Caco-2 (cell line): ENCODE measurements around the gene KIF19. TPM values are rescaled to one million over a fixed set of nuclear protein-coding genes. Genes with fewer than 3 reads are reported as not detected.

Source experiments
- BruUV-seq: library from RNA; stranded (reverse); fragments of 400-500 nt; replicated peaks from 2 replicates; lab custom pipeline; 2021; lab: Mats Ljungman, UMichigan
- CTCF ChIA-PET: fragments of 300-600 bp; sonication (Branson Sonifier 250); formaldehyde crosslinking; loops from one replicate; lab custom pipeline; 2022; ENCODE audit warnings: antibody characterized with exemption; lab: Charles Lee
- POLR2A ChIA-PET: fragments of 300-600 bp; sonication (Branson Sonifier 250); formaldehyde crosslinking; loops from one replicate; lab custom pipeline; 2022; ENCODE audit warnings: antibody characterized with exemption; lab: Charles Lee
- DNase-seq, 2 experiments: peaks; one replicate each; pipeline versions ENCODE4 v3.0.0 to v3.0.0-alpha.2; 2020 to 2022
- H3K27me3 ChIP-seq: replicated peaks from 2 replicates; pipeline ENCODE4 v1.6.0; 2011; ENCODE audit warnings: low read length; ENCODE audit not compliant: control insufficient read depth, insufficient read depth
- H3K36me3 ChIP-seq: 2 replicates; pipeline ENCODE4 v1.5.1; 2011; ENCODE audit warnings: low read length; ENCODE audit not compliant: control insufficient read depth, insufficient read depth
- H3K4me1 ChIP-seq: fragments of 250-450 bp; sonication (Bioruptor Pico); 2 replicates; pipeline ENCODE4 v1.5.1; 2020; ENCODE audit warnings: mild to moderate bottlenecking
- H3K4me3 ChIP-seq: 2 replicates; pipeline ENCODE4 v1.5.1; 2011; ENCODE audit warnings: low read depth, mild to moderate bottlenecking, control low read depth, low read length
- H3K9me3 ChIP-seq: fragments of 250-450 bp; sonication (Bioruptor Pico); 2 replicates; pipeline ENCODE4 v1.5.1; 2020; ENCODE audit warnings: mild to moderate bottlenecking, moderate library complexity
- H3K27ac Mint-ChIP-seq: one replicate; pipeline ENCODE4 v1.8.0; 2022; ENCODE audit warnings: mixed read lengths; ENCODE audit not compliant: unreplicated experiment
- H3K27me3 Mint-ChIP-seq: one replicate; pipeline ENCODE4 v1.8.0; 2022; ENCODE audit warnings: mixed read lengths; ENCODE audit not compliant: insufficient read depth, unreplicated experiment
- H3K36me3 Mint-ChIP-seq: one replicate; pipeline ENCODE4 v1.8.0; 2022; ENCODE audit warnings: mild to moderate bottlenecking, mixed read lengths; ENCODE audit not compliant: insufficient read depth, unreplicated experiment
- H3K4me1 Mint-ChIP-seq: one replicate; pipeline ENCODE4 v1.8.0; 2022; ENCODE audit warnings: low read depth, mixed read lengths; ENCODE audit not compliant: unreplicated experiment
- H3K4me3 Mint-ChIP-seq: one replicate; pipeline ENCODE4 v1.8.0; 2022; ENCODE audit warnings: mild to moderate bottlenecking, moderate library complexity, mixed read lengths; ENCODE audit not compliant: unreplicated experiment
- H3K9me3 Mint-ChIP-seq: one replicate; pipeline ENCODE4 v1.8.0; 2022; ENCODE audit warnings: mixed read lengths; ENCODE audit not compliant: unreplicated experiment
- intact Hi-C: fragments of 100-400 bp; cut with micrococcal nuclease; formaldehyde crosslinking; loops from one replicate; pipeline ENCODE4 v1.10.0; 2022; ENCODE audit not compliant: unreplicated experiment
- total RNA-seq: library from RNA; stranded (reverse); gene quantifications from 2 replicates; pipeline ENCODE4 v1.2.3, GENCODE V29; 2022
- TF ChIP-seq, protein P1 (sequence below), 2 experiments: fragments of 200-600 bp in 1 of 2; IDR thresholded peaks; 1 replicate in 1 of 2; 2 replicates in 1 of 2; pipeline versions ENCODE4 v1.5.1 to v1.8.0; 2011 to 2022; ENCODE audit warnings: antibody characterized with exemption in 1 of 2, control low read depth in 1 of 2, inconsistent platforms in 1 of 2, low read depth in 1 of 2, low read length in 1 of 2, mild to moderate bottlenecking in 1 of 2, moderate library complexity in 1 of 2; ENCODE audit not compliant: insufficient read depth in 1 of 2, severe bottlenecking in 1 of 2, unreplicated experiment in 1 of 2

KIF19 gene
- total RNA-seq, 1 experiment from 2014 or later, result not detected

DNA sequence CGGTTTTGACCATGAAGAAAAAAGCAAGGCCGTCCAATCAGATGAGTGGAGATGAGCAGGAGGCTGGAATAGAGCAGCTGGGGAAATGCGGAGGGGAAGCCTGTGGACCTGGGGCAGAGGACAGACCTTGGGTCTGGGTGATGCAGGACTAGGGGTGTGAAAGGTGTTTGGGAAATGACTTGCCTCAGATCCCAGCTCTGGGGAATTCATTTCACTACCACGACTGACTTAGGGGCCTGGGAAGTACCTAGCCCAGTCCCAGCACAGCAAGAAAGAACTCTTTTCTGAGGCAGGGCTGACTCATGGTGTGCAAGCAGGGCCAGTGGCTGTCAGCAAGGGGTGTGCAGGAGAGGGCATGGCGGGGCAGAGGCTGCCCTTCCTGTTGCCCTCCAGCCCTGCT lies 37.2 kb upstream of the KIF19 start:
- intact Hi-C loops, result no loop called here
- no peaks in the 10 kb centered on the region for H3K36me3 ChIP-seq
- H3K27me3 ChIP-seq, result no peaks in the 10 kb centered on the region
- BruUV-seq, result no TSS peak
- Mint-ChIP-seq H3K4me3 (no peak overlapping the region), H3K4me1 (no peaks in the 10 kb centered on the region), H3K27me3 (no peaks in the 10 kb centered on the region), H3K36me3 (no peaks in the 10 kb centered on the region), H3K9me3 (no peaks in the 10 kb centered on the region), H3K27ac (no peak overlapping the region)
- H3K4me3 ChIP-seq, result no peak overlapping the region
- ChIA-PET POLR2A (no interaction called here), CTCF (interaction anchor here (0.7 kb wide), 1 partner anchor 8 kb away, joined by 3 read pairs; no protein-coding TSS in a partner anchor)
- no peaks in the 10 kb centered on the region for H3K9me3 ChIP-seq
- no peaks in the 10 kb centered on the region for H3K4me1 ChIP-seq
- no peak for DNase-seq
- TF ChIP-seq, protein P1, sequence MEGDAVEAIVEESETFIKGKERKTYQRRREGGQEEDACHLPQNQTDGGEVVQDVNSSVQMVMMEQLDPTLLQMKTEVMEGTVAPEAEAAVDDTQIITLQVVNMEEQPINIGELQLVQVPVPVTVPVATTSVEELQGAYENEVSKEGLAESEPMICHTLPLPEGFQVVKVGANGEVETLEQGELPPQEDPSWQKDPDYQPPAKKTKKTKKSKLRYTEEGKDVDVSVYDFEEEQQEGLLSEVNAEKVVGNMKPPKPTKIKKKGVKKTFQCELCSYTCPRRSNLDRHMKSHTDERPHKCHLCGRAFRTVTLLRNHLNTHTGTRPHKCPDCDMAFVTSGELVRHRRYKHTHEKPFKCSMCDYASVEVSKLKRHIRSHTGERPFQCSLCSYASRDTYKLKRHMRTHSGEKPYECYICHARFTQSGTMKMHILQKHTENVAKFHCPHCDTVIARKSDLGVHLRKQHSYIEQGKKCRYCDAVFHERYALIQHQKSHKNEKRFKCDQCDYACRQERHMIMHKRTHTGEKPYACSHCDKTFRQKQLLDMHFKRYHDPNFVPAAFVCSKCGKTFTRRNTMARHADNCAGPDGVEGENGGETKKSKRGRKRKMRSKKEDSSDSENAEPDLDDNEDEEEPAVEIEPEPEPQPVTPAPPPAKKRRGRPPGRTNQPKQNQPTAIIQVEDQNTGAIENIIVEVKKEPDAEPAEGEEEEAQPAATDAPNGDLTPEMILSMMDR (IDR thresholded peaks at IDR 0.05; ENCODE audit: insufficient read depth in 1 of 2, low read depth in 1 of 2, low read length in 1 of 2, severe bottlenecking in 1 of 2, unreplicated experiment in 1 of 2), result no peak

DNA sequence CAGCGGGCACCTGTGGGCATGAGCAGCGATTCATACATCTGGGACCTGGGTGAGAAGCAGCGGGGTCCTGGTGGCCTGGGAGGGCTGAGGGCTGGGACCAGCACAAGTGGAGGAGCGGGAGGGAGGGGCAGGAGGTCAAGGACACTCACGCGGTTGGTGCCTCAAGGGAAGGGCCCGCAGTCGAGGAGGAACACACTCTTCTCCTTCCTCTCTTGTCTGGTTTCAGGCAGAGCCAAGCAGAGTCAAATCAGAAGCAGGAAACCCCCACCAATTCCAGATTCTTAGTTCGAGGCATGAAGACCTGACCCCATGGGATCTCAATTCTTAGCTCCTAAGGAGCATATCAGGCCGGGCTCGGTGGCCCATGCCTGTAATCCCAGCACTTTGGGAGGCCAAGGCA lies 36.3 kb upstream of the KIF19 start:
- BruUV-seq, result no TSS peak
- Histone ChIP-seq H3K36me3 (no peaks in the 10 kb centered on the region), H3K4me3 (no peak overlapping the region), H3K4me1 (no peaks in the 10 kb centered on the region), H3K9me3 (no peaks in the 10 kb centered on the region), H3K27me3 (no peaks in the 10 kb centered on the region)
- ChIA-PET CTCF (no interaction called here), POLR2A (no interaction called here)
- H3K36me3 Mint-ChIP-seq, result no peaks in the 10 kb centered on the region
- no peaks in the 10 kb centered on the region for H3K4me1 Mint-ChIP-seq
- intact Hi-C loops, result no loop called here
- no peaks in the 10 kb centered on the region for H3K27me3 Mint-ChIP-seq
- TF ChIP-seq, protein P1 (IDR thresholded peaks at IDR 0.05; ENCODE audit: insufficient read depth in 1 of 2, low read depth in 1 of 2, low read length in 1 of 2, severe bottlenecking in 1 of 2, unreplicated experiment in 1 of 2), result no peak
- no peak overlapping the region for H3K27ac Mint-ChIP-seq
- no peak overlapping the region for H3K4me3 Mint-ChIP-seq
- H3K9me3 Mint-ChIP-seq, result no peaks in the 10 kb centered on the region
- no peak for DNase-seq

DNA sequence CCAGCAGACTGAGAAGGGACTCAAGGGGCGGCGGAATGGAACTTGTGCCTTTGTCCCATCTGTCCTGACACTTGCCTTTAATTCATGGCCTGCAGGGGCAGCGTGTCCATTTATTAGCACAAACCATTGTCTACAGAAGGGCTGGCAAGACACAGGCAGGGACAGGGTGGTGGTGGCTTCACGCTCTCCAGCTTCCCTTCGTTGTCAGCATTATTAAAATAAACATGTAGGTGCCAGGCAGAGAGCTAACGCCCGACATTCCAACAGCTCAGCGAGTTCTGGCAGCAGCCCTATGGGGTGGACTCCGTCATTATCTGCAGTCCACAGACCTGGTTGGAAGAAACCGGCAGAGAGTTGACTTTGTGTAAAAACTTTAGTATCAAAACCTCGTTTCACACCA lies 35.7 kb upstream of the KIF19 start:
- CTCF ChIA-PET, result no interaction called here
- Histone ChIP-seq H3K4me3 (no peak overlapping the region), H3K36me3 (no peaks in the 10 kb centered on the region), H3K4me1 (no peaks in the 10 kb centered on the region), H3K27me3 (no peaks in the 10 kb centered on the region), H3K9me3 (no peaks in the 10 kb centered on the region)
- POLR2A ChIA-PET, result no interaction called here
- Mint-ChIP-seq H3K9me3 (no peaks in the 10 kb centered on the region), H3K4me1 (no peaks in the 10 kb centered on the region), H3K4me3 (no peak overlapping the region), H3K27me3 (no peaks in the 10 kb centered on the region), H3K27ac (no peak overlapping the region), H3K36me3 (no peaks in the 10 kb centered on the region)
- intact Hi-C loops, result no loop called here
- BruUV-seq, result no TSS peak
- TF ChIP-seq, protein P1 (IDR thresholded peaks at IDR 0.05; ENCODE audit: insufficient read depth in 1 of 2, low read depth in 1 of 2, low read length in 1 of 2, severe bottlenecking in 1 of 2, unreplicated experiment in 1 of 2), result no peak
- no peak for DNase-seq
